ENCODE measurements around the gene BDH2. TPM values are rescaled to one million over a fixed set of nuclear protein-coding genes. Genes with fewer than 3 reads are reported as not detected.

BDH2 gene
- total RNA-seq, 4 donors from 2014 or later, result 16.4 to 47.1 (median 32.2) TPM

- H3K36me3 ChIP-seq, result peaks cover 0 to 20% (median 0%) of the 10 kb centered on the region in 3 donors
- intact Hi-C loops (cut with DNase I), result no loop called here
- H3K4me1 ChIP-seq, result peaks cover 0 to 27% (median 10%) of the 10 kb centered on the region in 3 donors
- TF ChIP-seq CTCF (IDR thresholded peaks at IDR 0.05), result peak in 2 of 6 experiments; percentile 7 to 17
- peak in 2 of 4 donors; percentile 34 to 41 for TF ChIP-seq POLR2A (IDR thresholded peaks at IDR 0.05)
- no peaks in the 10 kb centered on the region for H3K27me3 ChIP-seq
- H3K27ac ChIP-seq, result peak overlapping the region; percentile 81 to 93 (median 92)
- H3K4me3 ChIP-seq, result peak overlapping the region; percentile 59 to 91 (median 80)
- DNase-seq, result no peak
- no peaks in the 10 kb centered on the region for H3K9me3 ChIP-seq
- WGBS, 2 donors, result 0 to 1% methylated on average over 12 to 14 of the region's 82 CpGs
Measured at GRCh38 chr4:103075894-103076746, 23.5 kb downstream of the BDH2 start.

GRCh38 chr4:103075435-103075893 lies 24.2 kb downstream of the BDH2 start:
- Histone ChIP-seq H3K9me3 (no peaks in the 10 kb centered on the region), H3K36me3 (peaks cover 0 to 14% (median 0%) of the 10 kb centered on the region in 3 donors), H3K27me3 (no peaks in the 10 kb centered on the region), H3K4me1 (peaks cover 0 to 27% (median 10%) of the 10 kb centered on the region in 3 donors), H3K4me3 (peak overlapping the region; percentile 59 to 91 (median 80)), H3K27ac (peak overlapping the region; percentile 81 to 93 (median 92))
- 8 to 14% methylated on average over 3 to 4 of the region's 4 CpGs for WGBS, 2 donors
- intact Hi-C loops (cut with DNase I), result no loop called here
- TF ChIP-seq CTCF (IDR thresholded peaks at IDR 0.05) (no peak), POLR2A (IDR thresholded peaks at IDR 0.05) (no peak)
- no peak for DNase-seq

- Histone ChIP-seq H3K36me3 (peaks cover 0 to 10% (median 0%) of the 10 kb centered on the region in 3 donors), H3K9me3 (no peaks in the 10 kb centered on the region), H3K27me3 (no peaks in the 10 kb centered on the region), H3K4me3 (peak overlapping the region in 2 of 4 donors; percentile 77 to 91), H3K27ac (no peak overlapping the region), H3K4me1 (peaks cover 0 to 27% (median 10%) of the 10 kb centered on the region in 3 donors)
- no peak for DNase-seq
- intact Hi-C loops (cut with DNase I), result no loop called here
- TF ChIP-seq CTCF (IDR thresholded peaks at IDR 0.05) (no peak), POLR2A (IDR thresholded peaks at IDR 0.05) (no peak)
- WGBS, 2 donors, result 72 to 75% methylated on average over 9 of the region's 9 CpGs
Measured at GRCh38 chr4:103074744-103075434, 24.7 kb downstream of the BDH2 start.

GRCh38 chr4:103073792-103074438 lies 25.7 kb downstream of the BDH2 start:
- intact Hi-C loops (cut with DNase I), result no loop called here
- Histone ChIP-seq H3K27me3 (no peaks in the 10 kb centered on the region), H3K36me3 (peaks cover 0 to under 1% (median 0%) of the 10 kb centered on the region in 3 donors), H3K27ac (no peak overlapping the region), H3K4me1 (peaks cover 0 to 27% (median 10%) of the 10 kb centered on the region in 3 donors), H3K9me3 (no peaks in the 10 kb centered on the region), H3K4me3 (no peak overlapping the region)
- TF ChIP-seq POLR2A (IDR thresholded peaks at IDR 0.05) (no peak), CTCF (IDR thresholded peaks at IDR 0.05) (no peak)
- no peak for DNase-seq
- 94 to 96% methylated on average over 2 of the region's 2 CpGs for WGBS, 2 donors

Data from esophagus squamous epithelium (tissue), 5 donors.